GM06990 (cell line): ENCODE results near the gene PTCD2.

Source experiments
- DNase-seq: peaks from one replicate; pipeline ENCODE4 v3.0.0-alpha.2; 2011; ENCODE audit not compliant: insufficient read length; ENCODE audit errors: extremely low read depth
- H3K27me3 ChIP-seq: replicated peaks from 2 replicates; pipeline ENCODE4 v1.6.0; 2011; ENCODE audit warnings: low read length; ENCODE audit not compliant: control insufficient read depth, insufficient read depth
- H3K36me3 ChIP-seq: 2 replicates; pipeline ENCODE4 v1.5.1; 2011; ENCODE audit warnings: low read length; ENCODE audit not compliant: control insufficient read depth, insufficient read depth
- H3K4me3 ChIP-seq: replicated peaks from 2 replicates; pipeline ENCODE4 v1.5.1; 2011; ENCODE audit warnings: low read depth, mild to moderate bottlenecking, control low read depth, low read length
- CTCF ChIP-seq: IDR thresholded peaks from 2 replicates; pipeline ENCODE4 v1.5.1; 2011; ENCODE audit warnings: low read length, control low read depth, mild to moderate bottlenecking, inconsistent platforms; ENCODE audit not compliant: insufficient read depth, poor library complexity, severe bottlenecking

The PTCD2 gene

GRCh38 chr5:72280581-72281069 lies 39.5 kb upstream of the PTCD2 start:
- no peak for DNase-seq
- Histone ChIP-seq H3K36me3 (peaks cover 5% of the 10 kb centered on the region), H3K27me3 (no peaks in the 10 kb centered on the region), H3K4me3 (no peak overlapping the region)
- peak; percentile 54 for TF ChIP-seq CTCF

DNA sequence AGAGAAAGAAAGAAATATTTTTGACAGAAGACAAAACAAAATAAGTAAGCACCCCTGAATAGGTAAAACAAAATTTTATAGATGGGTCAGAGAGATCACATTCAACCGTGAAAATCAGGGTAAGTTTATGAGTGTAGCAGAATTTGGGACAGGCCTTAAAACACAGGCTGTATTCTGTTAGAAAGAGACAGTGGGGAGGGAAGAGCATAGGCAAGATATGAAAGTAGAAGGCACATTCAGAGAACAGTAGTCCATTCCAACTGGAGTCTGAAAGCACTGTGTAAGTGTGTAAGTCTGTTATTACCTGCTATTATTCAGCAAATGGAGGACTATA lies 38.8 kb upstream of the PTCD2 start:
- TF ChIP-seq CTCF: no peak
- Histone ChIP-seq H3K36me3 (peaks cover 5% of the 10 kb centered on the region), H3K27me3 (no peaks in the 10 kb centered on the region), H3K4me3 (no peak overlapping the region)
- no peak for DNase-seq

GRCh38 chr5:72281764-72282499 lies 38.2 kb upstream of the PTCD2 start:
- DNase-seq: no peak
- Histone ChIP-seq H3K4me3 (no peak overlapping the region), H3K27me3 (no peaks in the 10 kb centered on the region), H3K36me3 (peaks cover 5% of the 10 kb centered on the region)
- TF ChIP-seq CTCF: no peak

DNA sequence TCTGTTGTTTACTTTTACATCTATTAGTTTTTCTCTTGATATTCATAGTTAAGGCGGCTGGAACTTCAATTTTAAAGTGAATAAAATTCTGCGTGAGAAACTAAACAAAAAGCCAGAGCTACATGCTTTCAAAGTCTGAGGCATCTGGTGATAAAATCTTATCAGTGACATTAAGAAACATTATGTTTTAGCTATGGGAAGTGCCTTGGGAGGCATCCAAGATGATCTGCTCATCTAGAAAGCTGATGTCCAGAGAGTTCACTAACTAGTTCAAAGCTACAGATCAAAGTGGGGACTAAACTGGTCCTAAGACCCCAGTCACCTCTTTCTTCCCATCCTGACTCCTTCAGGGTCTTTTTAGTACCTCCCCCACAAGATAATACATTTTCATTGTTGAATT lies 37.3 kb upstream of the PTCD2 start:
- no peak for DNase-seq
- TF ChIP-seq CTCF: no peak
- Histone ChIP-seq H3K4me3 (no peak overlapping the region), H3K27me3 (no peaks in the 10 kb centered on the region), H3K36me3 (peaks cover 5% of the 10 kb centered on the region)

GRCh38 chr5:72283358-72283757 lies 36.8 kb upstream of the PTCD2 start:
- DNase-seq: no peak
- Histone ChIP-seq H3K4me3 (no peak overlapping the region), H3K36me3 (peaks cover 5% of the 10 kb centered on the region), H3K27me3 (no peaks in the 10 kb centered on the region)
- no peak for TF ChIP-seq CTCF
